Measurements from ENCODE around the gene SHANK1.
"Not testable (repeated sequence)": the region's sequence is repeated elsewhere in the genome, so short reads cannot be mapped to it uniquely, and the experiment has no call there.

Gene SHANK1

DNA sequence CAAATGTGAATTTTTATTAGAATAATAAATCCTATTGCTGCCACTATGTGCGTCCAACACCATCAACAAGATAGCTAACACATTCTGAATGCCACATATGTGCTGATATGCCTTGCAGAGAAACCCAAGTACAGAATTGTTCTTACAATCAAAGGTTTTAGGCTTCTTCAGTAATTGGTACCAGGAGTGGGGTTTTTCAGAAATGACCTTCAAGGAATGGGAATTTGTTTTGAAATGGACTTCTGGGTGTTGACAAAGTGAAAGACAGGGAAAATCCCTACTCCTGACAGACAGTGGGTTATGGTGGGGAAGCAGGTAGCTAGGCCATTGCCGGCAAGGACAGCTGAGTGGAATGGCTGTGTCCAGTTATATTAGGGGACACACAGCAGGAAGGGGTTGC is 85.6 kb downstream of the SHANK1 start:
- DNase-seq (ENCODE audit: low spot score) = no peak

DNA sequence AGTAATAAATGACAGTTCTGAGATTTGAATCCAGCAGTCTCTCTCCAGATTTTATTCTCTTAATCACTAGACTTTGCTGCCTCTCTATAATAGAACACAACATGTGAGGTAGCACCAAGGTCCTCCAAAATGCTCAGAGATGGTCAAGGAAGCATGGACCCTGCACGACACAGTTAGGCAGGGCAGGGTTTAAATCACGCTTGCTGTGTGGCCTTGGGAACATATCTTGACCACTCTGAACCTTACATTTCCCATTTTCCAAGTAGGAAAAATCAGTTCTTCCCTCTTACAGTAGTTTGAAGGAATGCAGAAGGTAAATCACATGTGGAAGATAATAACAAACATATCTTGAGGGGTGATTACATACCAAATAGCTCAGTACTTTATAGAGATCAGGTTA is 86.2 kb downstream of the SHANK1 start:
- DNase-seq (ENCODE audit: low spot score) = no peak

DNA sequence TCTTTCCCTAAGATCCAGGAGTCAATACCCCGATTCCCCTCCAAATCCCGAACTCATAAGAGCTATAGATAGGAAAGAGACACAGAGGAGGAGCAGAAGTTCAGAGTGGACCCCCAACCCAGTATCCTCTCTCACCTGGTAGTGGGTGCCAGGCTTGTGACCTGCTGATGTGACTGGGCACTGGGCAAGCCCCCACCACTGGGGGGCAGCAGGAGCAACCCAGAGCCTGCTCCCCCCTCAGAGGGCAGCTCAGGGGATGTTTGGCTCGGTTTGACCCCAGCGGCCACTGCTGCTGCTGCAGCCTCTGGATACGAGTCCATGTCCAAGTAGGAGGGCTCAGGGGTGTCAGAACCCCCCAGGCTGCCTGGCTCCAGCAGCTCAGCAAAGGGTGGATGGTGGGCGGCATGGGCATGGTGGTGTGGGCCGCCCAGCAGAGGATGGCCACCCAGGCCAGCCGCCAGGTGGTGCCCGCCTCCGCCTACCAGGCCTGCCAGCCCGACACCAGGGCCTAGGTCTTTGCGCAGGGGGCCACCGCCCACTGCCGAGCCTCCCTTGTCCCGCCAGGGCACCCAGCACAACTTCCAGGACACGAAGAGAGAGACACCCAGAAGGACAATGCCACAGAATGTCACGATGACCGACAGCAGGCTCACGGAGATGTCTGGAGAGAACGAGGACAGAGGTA is 87.3 kb downstream of the SHANK1 start:
- DNase-seq (ENCODE audit: low spot score) = no peak

DNA sequence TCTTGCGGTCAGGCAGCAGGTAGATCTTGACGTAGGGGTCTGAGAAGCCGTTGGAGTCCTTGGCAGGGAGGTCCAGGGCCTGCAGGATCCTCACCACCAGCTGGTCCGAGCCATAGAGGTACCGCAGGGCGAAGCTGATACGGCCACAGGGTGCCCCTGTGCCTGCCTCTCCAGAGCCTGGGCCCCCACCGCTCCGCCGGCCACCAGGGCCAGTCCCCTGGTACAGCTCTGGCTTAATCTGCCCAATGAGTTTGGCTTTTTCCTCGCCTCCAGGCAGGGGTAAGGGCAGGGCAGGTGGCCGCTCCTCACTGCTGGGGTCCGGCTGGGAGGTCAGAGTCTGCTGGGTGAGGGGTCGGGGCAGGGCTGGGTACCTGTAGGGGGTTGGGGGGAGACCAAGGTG is 89.8 kb downstream of the SHANK1 start:
- no peak for DNase-seq (ENCODE audit: low spot score)

DNA sequence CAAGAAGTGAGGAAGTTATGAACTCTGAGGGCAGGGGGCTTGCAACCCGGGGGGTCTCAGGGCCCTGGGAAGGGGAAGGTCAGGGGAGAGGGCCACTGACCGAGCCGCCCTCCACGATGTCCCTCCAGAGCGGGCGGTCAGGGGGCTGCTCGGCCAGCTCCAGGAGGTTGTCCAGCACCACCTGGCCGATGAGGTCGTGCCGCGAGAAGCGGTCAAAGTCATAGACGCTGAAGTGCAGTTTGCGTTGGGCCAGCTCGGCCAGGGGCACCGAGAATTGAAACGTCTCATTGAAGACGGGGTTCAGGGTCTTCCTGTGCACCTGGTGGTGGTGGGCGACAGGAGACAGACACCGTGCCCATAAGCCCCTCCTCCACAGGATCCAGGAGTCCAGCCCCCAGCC is 90.4 kb downstream of the SHANK1 start:
- no peak for DNase-seq (ENCODE audit: low spot score)

DNA sequence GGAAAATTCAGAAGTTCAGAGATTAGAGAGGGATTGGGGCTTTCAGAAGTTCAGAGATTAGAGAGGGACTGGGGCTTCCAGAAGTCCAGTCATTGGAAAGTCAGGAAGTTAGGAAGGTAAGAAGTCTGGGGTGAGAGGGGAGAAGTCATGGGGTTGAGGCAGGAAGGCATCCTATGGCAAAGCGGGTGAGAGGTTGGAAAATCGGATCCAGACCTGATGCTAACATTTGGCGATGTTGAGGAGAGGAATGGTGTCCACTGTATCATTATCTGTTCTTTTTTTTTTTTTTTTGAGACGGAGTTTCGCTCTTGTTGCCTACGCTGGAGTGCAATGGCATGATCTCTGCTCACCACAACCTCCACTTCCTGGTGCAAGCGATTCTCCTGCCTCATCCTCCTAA is 91.1 kb downstream of the SHANK1 start:
- no peak for DNase-seq (ENCODE audit: low spot score)

DNA sequence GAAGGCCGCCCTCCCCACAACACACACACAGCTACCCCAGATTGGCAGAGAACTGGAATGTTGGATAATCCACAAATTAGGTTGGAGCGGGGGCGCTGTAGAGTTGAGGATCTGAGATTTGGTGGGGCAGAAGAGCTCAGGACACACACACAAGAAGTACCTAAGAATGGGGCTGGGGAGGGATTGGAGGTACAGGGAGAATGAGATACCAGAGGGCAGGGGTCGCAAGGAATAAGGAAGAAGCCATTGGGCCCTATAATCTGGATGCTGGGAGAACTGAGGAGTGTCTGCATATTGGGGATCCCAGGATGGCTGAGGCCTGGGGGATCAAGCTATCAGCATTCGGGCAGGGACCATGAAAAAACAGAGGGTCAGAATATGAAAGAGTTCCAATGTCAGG is 91.5 kb downstream of the SHANK1 start:
- no peak for DNase-seq (ENCODE audit: low spot score)

DNA sequence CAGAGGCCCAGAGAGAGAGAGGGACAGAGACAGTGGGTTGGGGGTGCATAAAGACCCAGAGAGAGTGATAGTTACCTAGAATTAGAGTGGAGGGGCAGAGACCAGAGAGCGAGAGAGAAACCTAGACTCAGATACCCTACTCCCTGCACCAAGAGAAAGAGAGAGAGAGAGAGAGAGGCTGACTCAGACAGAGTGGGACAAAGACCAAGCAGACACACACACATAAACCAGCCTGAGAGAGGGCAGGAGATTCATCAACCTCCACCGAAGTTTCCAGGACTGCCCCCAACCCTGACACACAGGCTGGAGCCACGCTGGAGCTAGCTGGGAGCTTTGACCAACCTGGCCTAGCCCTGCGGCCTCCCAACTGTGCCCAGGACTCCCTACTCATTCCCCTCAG is 92.8 kb downstream of the SHANK1 start:
- no peak for DNase-seq (ENCODE audit: low spot score)

DNA sequence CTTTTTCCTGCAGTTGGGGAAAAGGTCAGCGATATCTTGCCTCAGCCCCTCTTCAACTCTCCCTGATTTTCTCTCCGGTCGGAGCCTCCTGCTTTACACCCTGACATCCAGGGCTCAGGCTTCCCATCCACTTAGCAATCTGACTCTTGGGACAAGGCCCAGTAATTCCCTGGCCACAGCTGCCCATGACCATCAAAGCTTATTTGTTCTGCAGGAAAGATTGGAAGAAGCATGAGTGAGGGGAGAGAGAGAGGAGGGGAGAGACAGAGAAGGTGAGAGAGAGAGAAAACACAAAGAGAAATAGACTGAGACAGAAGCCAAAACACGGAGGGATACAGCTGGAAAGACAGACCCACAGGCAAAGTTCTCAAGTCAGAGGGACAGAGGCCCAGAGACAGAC is 93.6 kb downstream of the SHANK1 start:
- DNase-seq (ENCODE audit: low spot score) = no peak

DNA sequence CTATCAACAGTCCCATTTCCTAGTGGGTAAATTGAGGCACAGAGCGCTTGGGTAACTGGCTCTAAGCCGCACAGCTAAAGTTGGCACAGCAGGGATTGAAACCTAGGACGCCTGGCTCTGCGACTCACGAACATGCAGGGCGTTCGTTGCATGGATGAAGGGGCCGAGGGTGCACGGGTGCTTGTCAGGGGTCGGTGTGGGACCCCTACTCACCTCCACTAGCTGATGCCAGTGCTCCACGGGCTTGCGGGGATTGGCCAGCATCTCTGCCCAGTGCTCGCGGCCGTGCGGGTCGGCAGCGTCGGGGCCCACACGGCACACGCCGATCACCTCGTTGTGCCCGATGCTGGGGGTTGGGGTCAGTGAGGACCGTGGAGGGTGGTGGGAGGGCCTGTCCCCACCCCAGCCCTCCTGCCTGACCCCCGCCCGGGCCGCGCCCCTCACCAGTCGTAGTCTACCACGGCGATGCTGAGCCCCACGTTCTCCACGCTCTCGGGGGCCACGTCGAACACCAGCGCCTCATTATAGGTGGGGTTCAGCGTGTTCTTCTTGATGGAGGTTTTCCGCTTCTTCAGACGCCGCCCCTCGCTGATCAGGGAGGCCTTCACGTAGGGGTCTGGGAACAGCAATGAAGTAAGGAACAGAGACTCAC is 94.5 kb downstream of the SHANK1 start:
- DNase-seq (ENCODE audit: low spot score) = no peak

DNA sequence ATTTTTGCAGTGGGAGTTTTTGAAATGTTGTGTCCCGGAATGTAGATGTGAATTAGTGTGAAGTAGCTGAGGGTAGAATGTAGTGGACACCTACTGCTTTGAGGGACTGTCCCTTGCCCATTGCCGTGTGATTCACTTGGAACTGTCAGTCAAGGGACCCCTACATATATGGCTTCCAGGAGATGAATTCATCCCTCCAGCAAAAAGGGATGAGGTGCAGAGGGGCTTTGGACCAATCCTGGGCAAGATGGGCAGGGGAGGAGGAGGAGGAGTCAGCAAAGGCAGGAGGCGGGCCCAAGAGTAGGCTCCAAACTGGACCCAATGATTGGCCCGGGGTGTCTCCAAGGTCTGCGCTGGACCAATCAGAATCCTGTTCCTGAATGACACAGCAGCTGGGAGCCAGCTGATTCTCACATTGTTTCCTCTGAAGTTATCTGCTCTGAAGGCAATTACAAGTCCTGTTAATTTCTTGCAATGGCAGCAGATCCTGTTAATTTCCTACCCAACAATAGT is 99.2 kb downstream of the SHANK1 start:
- DNase-seq (ENCODE audit: low spot score) = not testable (repeated sequence)

DNA sequence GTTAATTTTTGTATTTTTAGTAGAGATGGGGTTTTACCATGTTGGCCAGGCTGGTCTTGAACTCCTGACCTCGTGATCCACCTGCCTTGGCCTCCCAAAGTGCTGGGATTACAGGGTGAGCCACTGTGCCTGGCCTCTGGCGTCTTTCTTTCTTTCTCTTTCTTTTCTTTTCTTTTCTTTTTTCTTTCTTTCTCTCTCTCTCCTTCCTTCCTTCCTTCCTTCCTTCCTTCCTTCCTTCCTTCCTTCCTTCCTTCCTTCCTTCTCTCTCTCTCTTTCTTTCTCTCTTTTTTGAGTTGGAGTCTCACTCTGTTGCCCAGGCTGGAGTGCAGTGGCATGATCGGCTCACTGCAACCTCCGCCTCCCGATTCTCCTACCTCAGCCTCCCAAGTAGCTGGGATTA is 100.4 kb downstream of the SHANK1 start:
- DNase-seq (ENCODE audit: low spot score) = not testable (repeated sequence)

DNA sequence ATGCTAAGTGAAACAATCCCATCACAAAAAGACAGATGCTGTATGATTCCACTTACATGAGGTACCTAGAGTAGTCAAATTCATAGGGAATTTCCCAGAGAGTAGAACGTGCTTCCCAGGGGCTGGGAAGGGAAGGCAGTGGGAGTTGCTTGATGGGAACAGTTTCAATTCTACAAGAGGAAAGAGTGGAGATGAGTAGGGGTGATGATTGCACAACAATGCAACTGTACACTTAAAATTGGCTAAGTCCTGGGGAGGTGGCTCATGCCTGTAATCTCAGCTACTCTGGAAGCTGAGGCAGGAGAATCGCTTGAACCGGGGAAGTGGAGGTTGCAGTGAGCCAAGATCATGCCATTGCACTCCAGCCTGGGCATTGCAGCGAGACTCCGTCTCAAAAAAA is 101.2 kb downstream of the SHANK1 start:
- not testable (repeated sequence) for DNase-seq (ENCODE audit: low spot score)

DNA sequence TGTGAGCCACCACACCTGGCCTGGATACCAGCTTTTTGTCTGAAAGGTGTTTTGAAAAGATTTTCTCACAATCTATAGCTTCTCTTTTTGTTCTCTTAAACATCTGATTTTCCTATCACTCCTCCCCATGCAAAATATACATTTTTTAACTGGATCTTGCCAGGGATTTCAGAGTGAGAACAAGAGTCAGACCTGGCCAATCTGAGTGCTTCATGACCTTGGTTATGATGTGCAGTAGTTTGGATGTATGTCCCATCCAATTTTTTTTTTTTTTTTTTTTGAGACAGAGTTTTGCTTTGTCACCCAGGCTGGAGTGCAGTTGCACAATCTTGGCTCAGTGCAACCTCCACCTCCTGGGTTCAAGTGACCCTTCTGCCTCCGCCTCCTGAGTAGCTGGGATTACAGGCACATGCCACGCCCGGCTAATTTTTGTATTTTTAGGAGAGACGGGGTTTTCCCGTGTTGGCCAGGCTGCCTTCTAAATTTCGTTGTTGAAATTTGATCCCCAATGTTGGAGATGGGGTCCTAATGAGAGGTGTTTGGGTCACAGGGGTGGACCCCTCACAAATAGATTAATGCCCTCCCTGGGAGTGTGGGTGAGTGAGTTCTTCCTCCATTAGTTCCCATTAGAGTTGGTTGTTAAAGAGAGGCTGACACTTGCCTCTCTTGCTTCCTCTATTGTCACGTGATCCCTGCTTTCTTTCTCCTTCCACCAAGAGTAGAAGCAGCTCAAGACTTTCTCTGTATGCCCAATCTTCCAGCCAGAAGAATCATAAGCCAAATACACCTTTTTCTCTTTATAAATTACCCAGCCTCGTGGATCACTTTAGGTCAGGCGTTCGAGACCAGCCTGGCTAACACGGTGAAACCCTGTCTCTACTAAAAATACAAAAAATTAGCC is 106.8 kb downstream of the SHANK1 start:
- DNase-seq (ENCODE audit: low spot score) = not testable (repeated sequence)

All from NAMALWA (cell line).